GM18868 (cell line): ENCODE results near the gene PIGQ.
"Not testable (repeated sequence)": the region's sequence is repeated elsewhere in the genome, so short reads cannot be mapped to it uniquely, and the experiment has no call there.

ENCODE experiments used
- ATAC-seq: cut with Tn5 transposase; IDR thresholded peaks from one replicate; pipeline ENCODE4 v1.9.1; 2021; ENCODE audit warnings: mild to moderate bottlenecking, moderate library complexity; ENCODE audit not compliant: unreplicated experiment

Gene PIGQ

DNA sequence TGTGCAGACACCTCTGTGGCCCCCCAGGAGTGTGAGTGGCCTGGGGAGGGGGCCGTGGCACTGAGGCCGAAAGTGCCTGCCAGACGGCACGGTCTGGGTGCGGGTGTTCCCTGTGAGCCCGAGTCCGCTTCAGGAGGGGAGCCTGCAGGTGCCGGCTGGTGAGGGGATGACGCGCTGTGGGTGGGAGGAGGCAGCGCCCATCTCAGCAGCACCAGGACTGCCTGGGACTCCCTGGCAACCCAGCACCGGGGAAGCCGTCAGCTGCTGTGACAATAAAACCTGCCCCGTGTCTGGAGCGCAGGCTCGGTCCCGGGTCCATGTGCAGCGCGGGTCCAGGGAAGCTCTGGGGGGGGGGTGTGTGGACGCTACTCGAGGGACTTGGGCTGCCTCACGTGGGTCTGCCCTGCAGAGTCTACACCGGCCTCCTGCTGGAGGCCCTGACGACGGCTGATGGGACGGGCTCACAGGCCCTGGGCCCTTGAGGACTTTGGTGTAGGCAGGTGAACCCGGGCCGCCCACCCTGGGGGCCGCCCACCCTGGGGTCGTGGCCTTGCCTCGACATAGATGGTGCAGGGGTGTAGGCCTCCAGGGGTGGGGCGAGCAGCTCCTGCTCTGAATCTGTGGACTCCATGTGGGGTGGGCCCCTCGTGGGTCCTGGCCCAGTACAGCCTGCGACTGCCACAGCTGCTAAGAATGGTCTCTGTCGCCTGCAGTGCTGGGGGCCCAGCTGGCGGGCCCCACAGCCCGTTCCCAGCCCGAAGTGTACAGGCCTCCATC lies 14.2 kb downstream of the PIGQ start:
- ATAC-seq, result no peak

DNA sequence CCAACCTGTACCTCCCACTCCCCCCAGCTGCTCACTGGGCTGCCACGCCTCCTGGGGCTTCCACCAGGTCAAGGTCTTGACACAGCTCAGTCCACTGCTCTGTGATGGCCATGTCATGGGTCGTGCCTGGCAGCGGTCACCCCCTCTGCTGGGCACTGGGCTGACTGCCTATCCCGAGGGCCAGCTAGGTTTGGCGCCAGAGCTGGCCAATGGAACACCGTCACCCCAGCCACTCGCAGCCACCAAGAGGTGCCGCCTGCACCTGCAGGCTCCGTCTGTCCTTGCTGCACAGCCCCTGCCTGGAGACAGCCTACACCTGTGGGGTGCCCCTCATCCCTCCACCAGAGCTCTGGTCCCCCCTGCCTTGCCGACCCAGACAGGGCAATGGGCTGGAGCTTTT lies 15.6 kb downstream of the PIGQ start:
- ATAC-seq, result no peak

DNA sequence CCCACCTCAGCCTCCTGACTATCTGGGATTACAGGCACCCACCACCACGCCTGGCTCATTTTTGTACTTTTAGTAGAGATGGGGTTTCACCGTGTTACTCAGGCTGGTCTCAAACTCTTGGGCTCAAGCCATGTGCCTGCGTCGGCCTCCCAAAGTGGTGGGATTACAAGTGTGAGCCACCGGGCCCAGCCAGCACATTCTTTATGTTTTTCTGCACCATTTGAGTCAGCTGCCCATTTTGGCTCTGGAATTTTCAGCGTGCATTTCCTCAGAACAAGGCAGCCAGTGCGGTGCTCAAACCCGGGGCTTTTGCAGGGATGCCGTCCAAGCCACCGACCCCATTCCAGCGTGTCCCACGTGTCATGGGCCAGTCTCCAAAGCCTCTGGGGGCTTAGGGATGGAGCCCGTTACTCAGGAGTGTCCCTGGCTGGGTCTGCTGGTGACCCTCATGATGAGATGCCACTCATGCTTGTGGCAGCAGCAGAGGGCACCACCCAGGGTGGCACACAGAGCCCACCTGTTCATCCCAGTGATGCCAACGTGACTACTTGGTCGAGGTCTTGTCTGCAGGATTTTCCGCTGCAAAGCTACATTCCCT lies 16.4 kb downstream of the PIGQ start:
- ATAC-seq, result no peak

DNA sequence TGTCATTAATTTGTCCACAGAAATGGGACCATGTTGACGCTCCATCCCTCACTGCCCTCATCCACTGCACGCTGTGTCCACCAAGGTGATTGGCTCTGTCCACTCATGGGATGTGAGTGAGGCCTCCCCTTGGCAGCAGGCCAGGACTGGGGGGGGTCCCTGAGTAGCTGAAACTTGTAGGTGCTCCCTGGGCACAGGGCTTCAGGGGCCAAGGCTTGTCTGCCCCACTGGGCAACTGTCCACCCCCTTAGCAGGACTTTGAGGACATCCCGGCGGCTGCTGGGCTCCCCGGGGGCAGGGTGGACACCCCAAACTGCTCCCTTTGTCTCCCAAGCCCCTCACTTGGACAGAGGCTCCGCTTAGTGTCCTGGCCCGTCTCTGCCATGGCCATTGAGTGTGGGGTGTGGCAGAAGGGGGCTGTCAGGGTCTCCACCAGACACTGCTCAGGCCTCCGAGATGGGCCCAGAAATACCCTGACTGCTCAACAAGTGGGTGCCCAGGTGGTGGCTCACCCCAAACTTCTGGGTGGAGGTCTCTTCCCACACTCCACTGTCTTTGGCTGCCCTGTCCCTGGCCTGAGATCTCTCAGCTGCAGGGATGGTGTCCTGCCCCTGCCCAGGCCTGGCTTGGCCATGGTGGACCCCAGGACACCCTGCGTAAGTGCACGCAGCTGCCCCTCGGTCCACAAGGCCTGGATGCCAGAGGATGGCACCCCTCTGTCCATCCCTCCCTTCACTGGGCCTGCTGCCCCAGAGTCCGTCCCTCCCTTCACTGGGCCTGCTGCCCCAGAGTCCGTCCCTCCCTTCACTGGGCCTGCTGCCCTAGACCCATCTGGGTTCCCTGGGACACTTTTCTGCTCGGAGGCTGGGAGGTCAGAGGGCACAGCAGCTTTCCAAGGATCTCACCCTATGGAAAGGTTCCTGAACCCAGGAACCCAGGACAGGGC lies 17.1 kb downstream of the PIGQ start:
- ATAC-seq, result no peak

DNA sequence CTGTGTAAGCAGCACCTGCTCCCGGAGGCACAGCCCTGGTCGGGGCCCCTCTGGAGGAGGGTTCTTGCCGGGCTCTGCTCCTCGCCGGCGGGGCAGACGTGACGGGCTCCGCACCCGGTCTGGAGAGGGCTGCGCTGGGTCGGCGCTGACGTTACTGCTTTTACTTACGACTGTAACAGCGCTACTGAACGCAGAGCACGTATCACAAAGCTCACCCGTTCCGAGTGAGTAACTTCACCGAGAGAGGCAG lies 18.8 kb downstream of the PIGQ start:
- peak; percentile 1 for ATAC-seq

DNA sequence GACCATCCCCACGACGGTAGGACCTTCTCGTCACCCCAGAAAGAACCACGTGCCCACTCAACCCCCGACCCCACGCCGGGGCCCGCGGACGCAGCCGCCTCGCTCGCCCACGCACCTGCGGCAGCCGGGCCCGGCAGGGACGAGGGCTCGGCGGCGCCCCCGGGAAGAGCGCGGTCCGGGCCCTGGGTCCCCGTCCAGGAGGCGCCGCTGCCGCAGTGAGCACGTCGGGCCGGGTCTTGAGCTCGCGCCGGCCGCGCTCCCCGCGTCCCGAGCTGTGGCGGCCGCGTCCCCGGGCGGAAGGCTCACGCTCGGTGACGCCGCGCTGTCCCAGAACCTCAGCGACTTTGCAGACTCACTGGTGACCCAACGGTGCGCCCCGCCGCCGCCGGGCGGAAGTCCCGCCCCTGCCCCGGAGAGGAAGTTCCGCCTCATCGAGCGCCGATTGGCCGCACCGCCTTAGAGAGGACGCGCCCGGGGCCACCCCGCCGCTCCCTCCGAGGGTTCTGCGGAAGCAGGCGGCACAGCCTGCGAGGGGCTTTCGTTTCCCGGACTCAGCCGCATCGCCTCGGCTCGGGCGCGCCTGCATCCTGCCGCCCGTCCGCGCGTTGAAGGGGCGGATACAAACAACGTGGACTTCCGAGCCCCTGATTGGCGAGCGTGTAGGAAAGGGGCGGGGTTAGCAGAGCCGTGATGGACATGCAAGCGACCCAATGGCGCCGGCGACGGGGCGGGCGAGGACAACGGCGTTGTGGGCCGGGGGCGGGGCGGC lies 19.3 kb downstream of the PIGQ start:
- peak; percentile 71 for ATAC-seq

DNA sequence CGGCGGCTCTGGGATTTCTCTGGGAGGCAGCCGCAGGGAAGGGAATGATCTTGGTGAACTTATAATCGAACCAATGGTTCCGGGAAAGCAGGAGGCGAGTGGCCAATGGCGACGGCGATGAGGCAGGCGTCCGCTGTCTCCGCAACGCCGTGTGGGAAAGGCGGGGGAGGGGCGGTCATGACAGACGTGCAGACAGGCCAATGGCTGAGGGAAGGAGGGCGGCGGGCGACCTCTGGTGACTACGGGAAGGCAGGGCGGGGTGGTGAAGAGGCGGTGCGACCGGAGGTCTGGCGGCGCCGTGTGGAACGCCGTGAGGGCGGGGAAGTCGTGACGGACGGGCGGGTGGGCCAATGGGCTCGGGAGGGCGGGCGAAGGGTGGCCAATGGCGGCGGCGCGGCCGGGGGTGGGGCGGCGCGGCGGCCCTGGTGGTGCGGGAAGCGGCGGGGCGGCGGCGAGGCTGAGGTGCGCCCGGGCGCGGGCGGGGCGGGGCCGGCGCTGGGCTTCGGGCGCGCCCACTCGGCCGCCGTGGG lies 20.0 kb downstream of the PIGQ start, which contains the start of gene RAB40C:
Gene RAB40C (plus strand): TSS at position 409 of the 530 bp plus-strand sequence. CDS start 226 bp downstream, outside the sequence.
- peak; percentile 78 for ATAC-seq

DNA sequence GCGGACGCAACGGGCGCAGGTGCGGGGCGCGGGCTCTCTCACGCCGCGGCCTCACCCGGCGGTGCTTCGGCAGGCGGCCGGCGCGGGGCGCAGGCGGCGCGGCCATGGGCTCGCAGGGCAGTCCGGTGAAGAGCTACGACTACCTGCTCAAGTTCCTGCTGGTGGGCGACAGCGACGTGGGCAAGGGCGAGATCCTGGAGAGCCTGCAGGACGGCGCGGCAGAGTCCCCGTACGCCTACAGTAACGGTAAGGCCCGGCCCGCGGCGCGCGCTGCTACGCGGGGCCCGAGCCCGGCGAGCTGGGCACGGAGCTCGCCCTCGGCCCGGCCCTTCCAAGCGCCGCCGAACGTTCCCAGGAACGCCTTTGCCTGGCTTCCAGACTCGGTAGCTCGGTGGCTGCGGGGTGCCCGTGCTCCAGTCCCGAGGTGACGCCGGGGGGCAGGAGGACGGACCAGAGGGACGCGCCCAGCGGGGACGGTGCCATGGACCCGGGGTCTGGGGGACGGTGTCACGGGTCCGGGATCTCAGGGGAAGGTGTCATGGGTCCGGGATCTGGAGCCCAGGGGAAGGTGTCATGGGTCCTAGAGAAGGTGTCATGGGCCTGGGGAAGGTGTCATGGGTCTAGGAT lies 20.5 kb downstream of the PIGQ start:
- no peak for ATAC-seq

DNA sequence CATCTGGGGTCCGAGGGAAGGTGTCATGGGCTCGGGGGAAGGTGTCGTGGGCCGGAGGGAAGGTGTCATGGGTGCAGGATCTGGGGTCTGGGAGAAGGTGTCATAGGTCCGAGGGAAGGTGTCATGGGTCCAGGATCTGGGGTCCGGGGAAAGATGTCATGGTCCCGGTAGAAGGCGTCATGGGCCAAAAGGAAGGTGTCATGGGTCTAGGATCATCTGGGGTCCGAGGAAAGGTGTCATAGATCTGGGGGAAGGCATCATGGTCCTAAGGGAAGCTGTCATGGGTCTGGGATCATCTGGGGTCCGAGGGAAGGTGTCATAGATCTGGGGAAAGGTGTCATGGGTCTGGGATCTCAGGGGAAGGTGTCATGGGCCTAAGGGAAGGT lies 21.0 kb downstream of the PIGQ start:
- ATAC-seq, result no peak

DNA sequence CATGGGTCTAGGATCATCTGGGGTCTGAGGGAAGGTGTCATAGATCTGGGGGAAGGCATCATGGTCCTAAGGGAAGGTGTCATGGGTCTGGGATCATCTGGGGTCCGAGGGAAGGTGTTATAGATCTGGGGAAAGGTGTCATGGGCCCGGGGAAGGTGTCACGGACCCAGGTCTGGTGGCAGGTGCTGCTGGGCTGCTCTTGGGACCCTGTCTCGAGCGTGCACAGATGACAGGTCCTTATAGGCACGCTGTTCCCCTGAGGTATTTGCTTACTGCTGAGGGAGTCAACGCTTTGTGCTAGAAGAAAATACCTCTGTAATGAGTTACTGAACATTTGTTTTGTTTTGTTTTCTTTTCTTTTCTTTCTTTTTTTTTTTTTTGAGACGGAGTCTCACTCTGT lies 21.5 kb downstream of the PIGQ start:
- ATAC-seq, result no peak

DNA sequence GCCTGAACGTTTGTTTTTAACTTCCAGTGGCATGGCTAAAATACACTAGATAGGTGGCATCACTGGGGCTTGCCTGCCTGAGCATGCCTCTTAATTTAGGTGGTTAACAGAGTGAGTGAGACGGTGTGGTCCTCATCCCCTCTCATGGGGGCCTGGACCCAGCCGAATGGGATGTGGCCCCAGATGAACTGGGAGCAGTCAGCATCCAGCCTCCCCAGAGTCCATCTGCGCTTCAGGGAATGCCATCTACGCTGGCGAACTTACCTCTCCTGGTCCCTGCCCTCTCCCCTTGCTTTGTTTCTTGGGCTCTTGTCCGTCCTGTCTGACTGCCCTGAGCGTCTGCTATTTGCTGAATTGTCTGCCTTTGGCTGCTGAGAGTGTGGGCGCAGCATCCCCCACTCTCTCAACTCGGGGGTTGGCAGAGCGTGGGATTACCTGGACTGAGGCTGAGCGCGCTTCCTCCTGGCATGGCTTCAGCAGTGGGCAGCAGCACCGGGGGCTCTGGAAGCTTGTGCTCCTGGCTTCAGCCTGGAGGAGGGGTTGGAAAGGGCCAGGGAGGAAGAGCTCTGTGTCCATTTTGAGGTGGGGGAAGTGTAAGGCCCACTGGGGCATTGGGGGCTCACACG lies 22.2 kb downstream of the PIGQ start:
- ATAC-seq, result no peak

DNA sequence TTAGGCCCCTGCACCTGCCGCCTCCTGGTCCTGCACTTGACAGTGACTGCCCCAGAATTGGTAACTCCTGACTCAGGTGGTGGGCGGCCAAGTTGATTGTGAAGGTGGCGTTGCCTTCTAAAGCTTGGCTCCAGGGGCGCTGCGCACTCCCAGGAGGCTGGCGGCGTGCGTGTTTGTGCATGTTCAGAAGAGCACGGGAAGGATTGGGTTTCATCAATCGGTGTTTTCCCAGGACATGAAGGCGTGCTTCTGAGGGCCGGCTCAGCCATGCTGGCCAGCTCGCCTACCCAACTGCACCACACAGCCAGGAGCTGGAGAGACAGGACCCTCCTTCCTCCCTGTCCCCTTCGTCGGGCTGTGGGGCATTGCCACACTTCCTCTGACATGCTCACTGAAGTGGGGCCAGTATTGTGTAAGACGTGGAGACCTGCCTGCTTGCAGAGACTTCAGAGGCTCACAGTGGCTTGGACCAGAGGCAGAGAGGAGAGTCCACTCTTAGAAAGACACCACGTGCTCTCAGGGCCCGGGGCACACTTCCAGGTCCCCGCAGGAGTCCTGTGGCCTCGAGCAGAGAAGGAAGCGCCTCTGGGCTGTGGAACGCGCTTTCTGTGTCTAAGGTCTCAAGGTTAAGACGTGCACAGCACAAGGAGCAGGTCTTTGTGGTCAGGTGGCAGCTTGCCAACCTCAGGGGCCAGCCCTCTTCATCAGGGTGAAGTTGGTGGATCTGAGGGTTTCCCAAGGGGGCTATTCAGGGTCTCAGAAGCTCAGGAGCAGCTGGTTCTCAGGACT lies 22.9 kb downstream of the PIGQ start:
- ATAC-seq, result no peak

DNA sequence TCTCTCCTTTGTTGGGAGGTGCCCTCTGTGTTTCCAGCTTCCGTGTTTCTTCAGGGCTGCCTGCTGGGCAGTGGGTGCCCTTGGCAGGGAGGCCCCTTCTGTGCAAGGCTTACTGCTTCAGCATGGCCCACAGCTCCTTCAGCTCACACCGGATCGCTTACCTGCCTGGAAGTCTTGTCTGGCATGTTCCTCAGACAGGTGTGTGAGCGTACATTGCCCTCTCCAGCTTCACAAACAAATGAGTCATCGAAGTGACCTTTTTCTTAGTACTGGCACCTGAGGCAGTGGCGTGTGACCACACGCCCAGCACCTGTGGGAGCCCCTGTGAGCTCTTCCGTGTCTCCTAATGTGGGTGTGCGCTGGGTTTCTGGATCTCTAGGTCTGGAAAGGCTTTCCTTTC lies 23.6 kb downstream of the PIGQ start:
- ATAC-seq, result no peak

DNA sequence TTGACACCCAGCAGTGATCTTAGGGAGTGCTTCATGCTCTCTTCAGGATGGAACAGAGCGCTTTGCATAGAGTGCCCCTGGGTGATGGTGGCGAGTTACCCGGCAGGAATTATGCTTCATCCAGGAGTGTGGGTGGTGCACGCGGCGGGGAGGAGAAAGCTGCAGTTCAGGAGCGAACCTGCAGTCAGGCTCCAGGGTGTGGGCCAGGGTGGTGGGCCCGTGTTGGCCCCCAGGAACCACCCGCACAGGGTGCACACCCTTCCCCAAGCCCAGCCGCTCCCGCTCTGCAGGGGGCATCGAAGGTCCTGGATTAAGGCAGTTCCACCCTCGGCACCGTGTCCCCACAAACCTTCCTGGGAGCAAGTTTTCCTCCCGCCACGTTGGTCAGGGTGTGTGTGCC lies 24.0 kb downstream of the PIGQ start:
- no peak for ATAC-seq

DNA sequence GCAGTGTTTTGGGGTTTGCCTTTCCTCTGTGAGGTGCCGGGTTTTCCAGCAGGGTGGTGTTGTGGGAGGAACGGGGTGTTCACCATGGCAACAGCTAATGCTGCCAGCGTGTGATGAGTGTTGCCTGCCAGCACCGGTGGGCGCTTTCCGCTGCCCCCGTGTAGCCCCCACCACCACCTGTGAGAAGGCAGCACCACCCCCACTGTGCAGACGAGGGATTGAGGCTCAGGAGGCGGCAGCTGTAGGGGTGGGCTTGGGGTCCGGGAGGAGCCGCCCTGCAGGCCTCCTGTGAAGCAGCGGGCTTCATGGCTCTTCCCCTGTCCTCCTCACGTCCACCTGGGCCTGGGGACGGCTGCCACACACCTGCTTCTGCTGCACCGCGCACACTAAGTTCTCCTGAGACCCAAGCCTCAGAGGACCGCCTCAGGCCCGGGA lies 25.3 kb downstream of the PIGQ start:
- ATAC-seq, result no peak

DNA sequence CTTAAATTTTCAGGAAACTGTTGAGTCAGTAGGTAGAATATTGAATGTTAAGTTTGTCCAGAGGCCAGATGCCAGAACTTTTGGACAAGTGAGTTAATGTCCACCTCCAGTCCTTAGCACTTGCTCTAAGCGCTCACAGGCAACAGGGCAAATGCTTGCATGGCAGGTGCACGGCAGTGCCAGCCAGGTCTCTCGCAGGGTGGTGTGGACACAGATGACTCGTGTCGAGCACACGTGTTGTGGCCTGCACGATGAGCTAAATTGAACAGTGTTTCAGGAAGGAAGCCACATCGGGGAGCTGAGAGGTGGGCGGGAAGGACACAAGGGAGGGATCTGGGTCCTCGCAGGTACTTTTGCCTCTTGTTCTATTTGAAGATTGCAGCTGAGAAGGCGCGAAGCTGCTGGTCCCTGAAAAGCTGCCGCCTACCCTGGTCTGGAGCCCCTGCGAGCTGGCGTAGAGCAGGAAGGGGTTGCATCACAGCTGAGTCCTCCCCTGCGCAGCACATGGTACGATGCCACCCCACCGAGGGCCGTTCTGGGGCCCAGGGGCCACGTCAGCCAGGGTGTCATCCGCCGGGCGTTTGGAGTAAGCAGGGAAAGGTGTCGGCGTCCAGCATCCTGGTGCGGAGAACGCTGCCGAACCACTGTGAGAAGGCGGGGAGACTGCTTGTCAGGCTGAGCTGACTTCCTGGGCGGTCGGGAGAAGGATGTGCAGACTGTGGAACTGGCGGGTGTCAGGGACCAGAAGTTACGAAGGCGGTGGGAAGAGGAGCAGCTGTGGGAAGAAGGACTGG lies 26.4 kb downstream of the PIGQ start:
- no peak for ATAC-seq

DNA sequence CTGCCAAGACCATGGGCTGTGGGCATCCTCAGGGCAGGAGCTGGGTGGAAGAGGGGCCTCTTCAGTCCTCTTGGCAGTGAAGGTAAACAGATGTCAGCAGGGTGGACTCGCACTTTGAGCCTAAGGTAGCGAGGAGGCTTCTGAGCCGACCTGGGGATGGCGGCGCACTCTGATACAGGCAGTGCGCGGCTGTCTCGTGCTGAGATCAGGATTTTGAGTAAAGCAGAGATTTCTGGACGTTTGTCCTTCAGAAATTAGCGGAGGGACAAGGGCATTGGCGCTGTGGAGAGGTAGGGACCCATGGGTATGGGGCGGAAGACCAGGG lies 26.9 kb downstream of the PIGQ start:
- ATAC-seq, result no peak

DNA sequence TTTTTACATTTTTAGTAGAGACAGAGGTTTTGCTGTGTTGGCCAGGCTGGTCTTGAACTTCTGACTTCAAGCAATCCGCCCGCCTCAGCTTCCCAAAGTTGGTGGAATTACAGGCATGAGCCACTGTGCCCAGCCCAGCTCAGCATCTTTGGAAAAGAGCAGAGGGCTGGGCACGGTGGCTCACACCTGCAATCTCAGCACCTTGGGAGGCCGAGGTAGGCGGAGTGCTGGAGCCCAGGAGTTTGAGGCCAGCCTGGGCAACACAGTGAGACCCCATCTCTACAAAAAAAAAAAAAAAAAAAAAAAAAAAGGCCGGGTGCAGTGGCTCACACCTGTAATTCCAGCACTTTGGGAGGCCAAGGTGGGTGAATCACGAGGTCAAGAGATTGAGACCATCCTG lies 27.9 kb downstream of the PIGQ start:
- not testable (repeated sequence) for ATAC-seq
